Measurements from ENCODE around the gene RUNX2.

- TF ChIP-seq POLR2AphosphoS5 (IDR thresholded peaks at IDR 0.05; ENCODE audit: low read depth, low read length): no peak
- TF ChIP-seq POLR2A (IDR thresholded peaks at IDR 0.05; ENCODE audit: low read depth, low read length): no peak
- no peak for TF ChIP-seq TAF1 (IDR thresholded peaks at IDR 0.05; ENCODE audit: borderline replicate concordance, low read depth, low read length)
Measured at GRCh38 chr6:45494416-45495135, 166.4 kb downstream of the RUNX2 start.
